PFSK-1 (cell line): ENCODE results near the gene FMC1. TPM values are rescaled to one million over a fixed set of nuclear protein-coding genes. Genes with fewer than 3 reads are reported as not detected.

Experiments
- FOXP2 ChIP-seq: optimal IDR thresholded peaks from 2 replicates; pipeline ENCODE3; 2011; ENCODE audit warnings: borderline replicate concordance, control low read depth, inconsistent platforms; ENCODE audit not compliant: insufficient read depth; ENCODE audit errors: extremely low read length, extremely low read depth
- POLR2AphosphoS5 ChIP-seq: IDR thresholded peaks from 2 replicates; pipeline ENCODE4 v1.6.1; 2012; ENCODE audit warnings: low read depth, mild to moderate bottlenecking, control low read depth, low read length, moderate library complexity
- REST ChIP-seq, 2 experiments: IDR thresholded peaks; 2 replicates each; pipeline versions ENCODE4 v1.6.1 to v1.8.0; 2011 to 2012; ENCODE audit warnings: low read depth in 2 of 2, low read length in 2 of 2, control low read depth in 1 of 2, inconsistent platforms in 1 of 2, mild to moderate bottlenecking in 1 of 2, moderate library complexity in 1 of 2; ENCODE audit not compliant: insufficient read depth in 1 of 2
- SIN3A ChIP-seq: IDR thresholded peaks from 2 replicates; pipeline ENCODE4 v1.6.1; 2012; ENCODE audit warnings: mild to moderate bottlenecking, low read length, moderate library complexity, borderline replicate concordance; ENCODE audit not compliant: insufficient read depth
- TAF1 ChIP-seq: IDR thresholded peaks from 2 replicates; pipeline ENCODE4 v1.6.1; 2012; ENCODE audit warnings: low read length, control low read depth, borderline replicate concordance; ENCODE audit not compliant: insufficient read depth
- polyA plus RNA-seq: library from polyadenylated mRNA; unstranded; fragments of >200 nt; gene quantifications from one replicate; pipeline ENCODE4 v1.2.1, GENCODE V29; 2012; ENCODE audit warnings: low read depth, missing spikeins; ENCODE audit not compliant: insufficient read length

Gene FMC1
- 42.9 TPM for polyA plus RNA-seq

- TF ChIP-seq REST (IDR thresholded peaks at IDR 0.05; ENCODE audit: insufficient read depth in 1 of 2, low read depth in 2 of 2, low read length in 2 of 2) (no peak), POLR2AphosphoS5 (peak; percentile 73)
Measured at GRCh38 chr7:139341058-139341775, at the start of gene FMC1. Gene FMC1, plus strand, starts transcription at chr7:139341337. Its CDS starts 48 bp downstream, at chr7:139341385.

GRCh38 chr7:139292821-139293220 lies 48.3 kb upstream of the FMC1 start:
- TF ChIP-seq TAF1 (no peak), SIN3A (no peak), POLR2AphosphoS5 (no peak), FOXP2 (no peak), REST (IDR thresholded peaks at IDR 0.05; ENCODE audit: insufficient read depth in 1 of 2, low read depth in 2 of 2, low read length in 2 of 2) (no peak)

GRCh38 chr7:139293534-139293933 lies 47.6 kb upstream of the FMC1 start:
- no peak for TF ChIP-seq SIN3A
- no peak for TF ChIP-seq FOXP2
- no peak for TF ChIP-seq TAF1
- no peak for TF ChIP-seq REST (IDR thresholded peaks at IDR 0.05; ENCODE audit: insufficient read depth in 1 of 2, low read depth in 2 of 2, low read length in 2 of 2)
- TF ChIP-seq POLR2AphosphoS5, result no peak

GRCh38 chr7:139294241-139294640 lies 46.9 kb upstream of the FMC1 start:
- TF ChIP-seq SIN3A (no peak), REST (IDR thresholded peaks at IDR 0.05; ENCODE audit: insufficient read depth in 1 of 2, low read depth in 2 of 2, low read length in 2 of 2) (no peak), FOXP2 (no peak), TAF1 (no peak), POLR2AphosphoS5 (no peak)

- TF ChIP-seq SIN3A (no peak), POLR2AphosphoS5 (no peak), FOXP2 (no peak), REST (IDR thresholded peaks at IDR 0.05; ENCODE audit: insufficient read depth in 1 of 2, low read depth in 2 of 2, low read length in 2 of 2) (no peak), TAF1 (no peak)
Measured at GRCh38 chr7:139294951-139295575, 46.1 kb upstream of the FMC1 start.
